HEK293 (cell line): ENCODE measurements around the gene HMMR.
A peak's percentile ranks its signal among the peaks of the same experiment; 100 is the strongest.
"Not testable (repeated sequence)": the region's sequence is repeated elsewhere in the genome, so short reads cannot be mapped to it uniquely, and the experiment has no call there.

Source experiments
- CTCF ChIA-PET: fragments of 350-600 bp; formaldehyde crosslinking; extraction: SDS; loops from one replicate; lab custom pipeline; 2021; ENCODE audit warnings: antibody characterized with exemption; lab: Yijun Ruan, JAX
- POLR2A ChIA-PET: fragments of 300-600 bp; formaldehyde crosslinking; extraction: SDS; loops from one replicate; lab custom pipeline; 2020; ENCODE audit warnings: antibody characterized with exemption, inconsistent platforms; lab: Yijun Ruan, JAX
- H3K27ac ChIP-seq: fragments of 200-500 bp; sonication (Bioruptor generic); 2 replicates; pipeline ENCODE4 v1.5.1; 2014; ENCODE audit warnings: low read depth, low read length, control low read depth, inconsistent platforms; ENCODE audit errors: extremely low read depth
- H3K36me3 ChIP-seq, 2 experiments: fragments of 200-500 bp in 1 of 2; sonication (Bioruptor generic) in 1 of 2; 1 replicate in 1 of 2; 2 replicates in 1 of 2; pipeline ENCODE4 v1.5.1; 2014 to 2017; ENCODE audit warnings: inconsistent platforms in 2 of 2, low read length in 2 of 2; ENCODE audit not compliant: control insufficient read depth in 2 of 2, insufficient read depth in 1 of 2
- H3K4me1 ChIP-seq: fragments of 200-500 bp; sonication (Bioruptor generic); 2 replicates; pipeline ENCODE4 v1.5.1; 2014; ENCODE audit warnings: mild to moderate bottlenecking, low read length, inconsistent platforms; ENCODE audit not compliant: control insufficient read depth, insufficient read depth
- H3K4me3 ChIP-seq: 2 replicates; pipeline ENCODE4 v1.5.1; 2011; ENCODE audit warnings: low read depth, mild to moderate bottlenecking, control low read depth, low read length, moderate library complexity
- H3K9me3 ChIP-seq: fragments of 200-500 bp; sonication (Bioruptor generic); 2 replicates; pipeline ENCODE4 v1.5.1; 2014; ENCODE audit warnings: low read depth, low read length, inconsistent platforms; ENCODE audit not compliant: control insufficient read depth, insufficient read depth
- GLI4 ChIP-seq: fragments of 450-650 bp; formaldehyde crosslinking; IDR thresholded peaks from 2 replicates; pipeline ENCODE4 v1.5.1; 2016; ENCODE audit warnings: missing biosample characterization, missing genetic modification characterization
- KLF1 ChIP-seq: fragments of 450-650 bp; formaldehyde crosslinking; IDR thresholded peaks from 2 replicates; pipeline ENCODE4 v1.5.1; 2016; ENCODE audit warnings: missing biosample characterization, missing genetic modification characterization
- ZBTB1 ChIP-seq: fragments of 450-650 bp; formaldehyde crosslinking; IDR thresholded peaks from 2 replicates; pipeline ENCODE4 v1.5.1; 2016; ENCODE audit warnings: missing biosample characterization, missing genetic modification characterization
- ZFP69B ChIP-seq: fragments of 450-650 bp; formaldehyde crosslinking; IDR thresholded peaks from 2 replicates; pipeline ENCODE4 v1.5.1; 2016; ENCODE audit warnings: missing biosample characterization, missing genetic modification characterization
- ZNF146 ChIP-seq: fragments of 450-650 bp; formaldehyde crosslinking; IDR thresholded peaks from 2 replicates; pipeline ENCODE4 v1.5.1; 2016; ENCODE audit warnings: missing biosample characterization, missing genetic modification characterization
- ZNF274 ChIP-seq, 2 experiments: fragments of 200-500 bp in 1 of 2; fragments of 450-650 bp in 1 of 2; sonication (Bioruptor generic) in 1 of 2; formaldehyde crosslinking in 1 of 2; IDR thresholded peaks; 2 replicates each; pipeline versions ENCODE4 v1.5.1 to v1.6.1; 2014 to 2016; ENCODE audit warnings: borderline replicate concordance in 1 of 2, inconsistent platforms in 1 of 2, low read length in 1 of 2, missing biosample characterization in 1 of 2, missing genetic modification characterization in 1 of 2
- ZNF324 ChIP-seq: fragments of 450-650 bp; formaldehyde crosslinking; IDR thresholded peaks from 2 replicates; pipeline ENCODE4 v1.5.1; 2016; ENCODE audit warnings: missing biosample characterization, missing genetic modification characterization
- ZNF341 ChIP-seq: fragments of 450-650 bp; formaldehyde crosslinking; IDR thresholded peaks from 2 replicates; pipeline ENCODE4; 2016; ENCODE audit warnings: low read depth, missing biosample characterization, missing genetic modification characterization
- ZNF501 ChIP-seq: fragments of 450-650 bp; formaldehyde crosslinking; IDR thresholded peaks from 2 replicates; pipeline ENCODE4 v1.5.1; 2016; ENCODE audit warnings: missing biosample characterization, missing genetic modification characterization
- ZNF561 ChIP-seq: fragments of 450-650 bp; IDR thresholded peaks from 2 replicates; pipeline ENCODE4 v1.5.1; 2018; ENCODE audit warnings: missing biosample characterization, missing genetic modification characterization, borderline replicate concordance
- ZNF660 ChIP-seq: fragments of 450-650 bp; IDR thresholded peaks from 2 replicates; pipeline ENCODE4 v1.5.1; 2018; ENCODE audit warnings: missing biosample characterization, mild to moderate bottlenecking, missing genetic modification characterization
- ZNF664 ChIP-seq: fragments of 450-650 bp; formaldehyde crosslinking; IDR thresholded peaks from 2 replicates; pipeline ENCODE4 v1.5.1; 2016; ENCODE audit warnings: missing biosample characterization, missing genetic modification characterization
- ZNF76 ChIP-seq: fragments of 450-650 bp; formaldehyde crosslinking; IDR thresholded peaks from 2 replicates; pipeline ENCODE4; 2016; ENCODE audit warnings: low read depth, missing biosample characterization, missing genetic modification characterization, borderline replicate concordance
- ZSCAN30 ChIP-seq: fragments of 450-650 bp; IDR thresholded peaks from 2 replicates; pipeline ENCODE4 v1.5.1; 2018; ENCODE audit warnings: missing biosample characterization, mild to moderate bottlenecking, missing genetic modification characterization, moderate library complexity
- TF ChIP-seq, protein P1 (sequence below): fragments of 450-650 bp; formaldehyde crosslinking; IDR thresholded peaks from 2 replicates; pipeline ENCODE4 v1.5.1; 2016; ENCODE audit warnings: missing biosample characterization, missing genetic modification characterization
- TF ChIP-seq, protein P2 (sequence below): fragments of 450-650 bp; formaldehyde crosslinking; IDR thresholded peaks from 2 replicates; pipeline ENCODE4 v1.5.1; 2017; ENCODE audit warnings: missing biosample characterization, missing genetic modification characterization
- TF ChIP-seq, protein P3 (sequence below): fragments of 450-650 bp; formaldehyde crosslinking; IDR thresholded peaks from 2 replicates; pipeline ENCODE4 v1.5.1; 2016; ENCODE audit warnings: missing biosample characterization, missing genetic modification characterization

HMMR gene

DNA sequence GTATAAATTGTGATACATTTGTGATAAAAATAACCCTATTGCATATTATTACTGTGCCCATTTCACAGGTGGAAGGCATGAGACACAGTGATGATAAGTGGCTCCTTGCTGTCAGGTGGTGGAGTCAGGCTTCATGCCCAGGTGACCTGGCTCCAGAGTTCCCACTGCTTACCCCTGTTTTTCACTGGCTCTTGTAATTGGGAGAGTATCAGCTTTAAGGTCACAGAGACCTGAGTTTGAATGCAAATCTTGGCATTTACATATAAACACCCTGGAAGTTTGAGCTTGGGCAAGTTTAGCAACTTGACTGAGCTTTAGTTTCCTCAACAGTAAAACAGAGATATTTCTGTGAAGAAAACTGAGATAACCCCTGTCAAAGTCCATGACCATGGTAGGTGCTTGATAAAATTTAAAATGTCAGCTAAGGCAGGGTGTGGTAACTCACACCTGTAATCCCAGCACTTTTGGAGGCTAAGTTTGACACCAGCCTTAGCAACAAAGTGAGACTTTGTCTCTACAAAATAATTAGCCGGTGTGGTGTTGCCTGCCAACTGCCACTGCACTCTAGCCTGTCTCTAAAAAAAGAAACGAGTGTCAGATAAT, 74.2 kb downstream of the HMMR start (continued):
- TF ChIP-seq, protein P1, sequence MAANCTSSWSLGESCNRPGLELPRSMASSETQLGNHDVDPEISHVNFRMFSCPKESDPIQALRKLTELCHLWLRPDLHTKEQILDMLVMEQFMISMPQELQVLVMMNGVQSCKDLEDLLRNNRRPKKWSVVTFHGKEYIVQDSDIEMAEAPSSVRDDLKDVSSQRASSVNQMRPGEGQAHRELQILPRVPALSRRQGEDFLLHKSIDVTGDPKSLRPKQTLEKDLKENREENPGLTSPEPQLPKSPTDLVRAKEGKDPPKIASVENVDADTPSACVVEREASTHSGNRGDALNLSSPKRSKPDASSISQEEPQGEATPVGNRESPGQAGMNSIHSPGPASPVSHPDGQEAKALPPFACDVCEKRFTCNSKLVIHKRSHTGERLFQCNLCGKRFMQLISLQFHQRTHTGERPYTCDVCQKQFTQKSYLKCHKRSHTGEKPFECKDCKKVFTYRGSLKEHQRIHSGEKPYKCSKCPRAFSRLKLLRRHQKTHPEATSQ (tag by site-specific recombination) = no peak
- no peak for TF ChIP-seq ZSCAN30 (tag by site-specific recombination)
- TF ChIP-seq, all 188 proteins: peak for 0

DNA sequence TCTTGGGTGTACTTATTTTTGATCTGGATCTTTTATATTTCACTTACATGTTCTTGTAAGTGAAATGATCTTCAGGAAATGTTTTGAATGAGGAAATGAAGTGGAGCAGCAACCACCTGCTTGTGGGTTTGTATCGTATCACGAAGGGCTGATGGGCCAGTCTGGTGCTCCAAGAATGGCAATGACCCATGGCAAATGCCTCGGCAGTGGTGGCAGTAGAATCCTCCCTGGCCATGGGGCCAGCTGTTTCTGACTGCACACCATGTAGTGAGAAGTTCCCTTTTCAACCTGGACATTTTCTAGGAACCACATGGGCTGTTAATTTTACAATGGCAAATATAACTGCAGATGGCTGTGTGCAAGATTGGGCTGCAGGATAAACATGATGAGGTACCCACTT, 74.9 kb downstream of the HMMR start:
- no peak for TF ChIP-seq KLF1 (tag by site-specific recombination)
- TF ChIP-seq ZNF664 = no peak
- TF ChIP-seq ZNF274 (IDR thresholded peaks at IDR 0.05; ENCODE audit: low read length) = no peak
- TF ChIP-seq ZNF274 (tag by site-specific recombination; IDR thresholded peaks at IDR 0.05; ENCODE audit: borderline replicate concordance) = no peak
- no peak for TF ChIP-seq ZNF501
- Histone ChIP-seq H3K4me1 (peaks cover 13% of the 10 kb centered on the region), H3K4me3 (no peak overlapping the region), H3K27ac (no peak overlapping the region), H3K36me3 (no peaks in the 10 kb centered on the region), H3K9me3 (no peaks in the 10 kb centered on the region)
- ChIA-PET POLR2A (no interaction called here), CTCF (no interaction called here)

DNA sequence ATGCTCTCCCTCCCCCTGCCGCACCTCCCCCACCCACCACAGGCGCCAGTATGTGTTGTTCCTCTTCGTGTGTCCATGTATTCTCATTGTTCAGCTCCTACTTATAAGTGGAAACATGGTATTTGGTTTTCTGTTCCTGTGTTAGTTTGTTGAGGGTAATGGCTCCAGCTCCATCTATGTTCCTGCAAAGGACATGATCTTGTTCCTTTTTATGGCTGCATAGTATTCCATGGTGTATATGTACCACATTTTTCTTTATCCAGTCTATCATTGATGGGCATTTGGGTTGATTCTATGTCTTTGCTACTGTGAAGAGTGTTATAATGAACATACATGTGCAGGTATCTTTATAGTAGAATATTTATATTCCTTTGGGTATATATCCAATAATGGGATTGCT, 76.0 kb downstream of the HMMR start:
- CTCF ChIA-PET, H3K9me3 ChIP-seq, H3K36me3 ChIP-seq, POLR2A ChIA-PET, H3K4me3 ChIP-seq, H3K27ac ChIP-seq: not testable (repeated sequence)
- H3K4me1 ChIP-seq = peaks cover 13% of the 10 kb centered on the region
- peak; percentile 76 for TF ChIP-seq ZNF146 (tag by site-specific recombination)

DNA sequence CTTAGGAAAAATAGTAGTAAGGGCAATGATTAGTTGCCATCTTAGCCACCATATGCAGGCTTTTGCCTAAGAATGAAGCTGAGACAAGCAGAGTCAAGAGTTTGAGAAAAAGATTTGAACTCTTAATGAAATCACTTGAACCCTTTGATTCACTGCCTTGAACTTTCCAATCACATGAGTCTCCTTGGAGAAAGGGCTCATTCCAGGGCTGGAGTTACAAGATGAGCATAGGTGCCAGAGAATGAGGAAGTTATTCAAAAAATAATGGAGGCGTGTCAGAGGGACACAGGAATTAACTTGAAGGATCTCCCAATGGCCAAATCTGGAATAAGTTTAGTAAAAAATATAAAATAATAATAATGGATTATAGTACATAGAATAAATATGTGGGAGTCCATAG, 80.3 kb downstream of the HMMR start:
- ChIA-PET CTCF (no interaction called here), POLR2A (no interaction called here)
- TF ChIP-seq ZNF660 (tag by site-specific recombination) = no peak
- TF ChIP-seq, protein P2, sequence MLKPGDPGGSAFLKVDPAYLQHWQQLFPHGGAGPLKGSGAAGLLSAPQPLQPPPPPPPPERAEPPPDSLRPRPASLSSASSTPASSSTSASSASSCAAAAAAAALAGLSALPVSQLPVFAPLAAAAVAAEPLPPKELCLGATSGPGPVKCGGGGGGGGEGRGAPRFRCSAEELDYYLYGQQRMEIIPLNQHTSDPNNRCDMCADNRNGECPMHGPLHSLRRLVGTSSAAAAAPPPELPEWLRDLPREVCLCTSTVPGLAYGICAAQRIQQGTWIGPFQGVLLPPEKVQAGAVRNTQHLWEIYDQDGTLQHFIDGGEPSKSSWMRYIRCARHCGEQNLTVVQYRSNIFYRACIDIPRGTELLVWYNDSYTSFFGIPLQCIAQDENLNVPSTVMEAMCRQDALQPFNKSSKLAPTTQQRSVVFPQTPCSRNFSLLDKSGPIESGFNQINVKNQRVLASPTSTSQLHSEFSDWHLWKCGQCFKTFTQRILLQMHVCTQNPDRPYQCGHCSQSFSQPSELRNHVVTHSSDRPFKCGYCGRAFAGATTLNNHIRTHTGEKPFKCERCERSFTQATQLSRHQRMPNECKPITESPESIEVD (tag by site-specific recombination) = no peak
- no peak for TF ChIP-seq ZNF324 (tag by site-specific recombination)
- no peak for TF ChIP-seq ZNF561 (tag by site-specific recombination)
- no peak for TF ChIP-seq ZBTB1 (tag by site-specific recombination)
- TF ChIP-seq ZNF76 (tag by site-specific recombination) = no peak
- no peak for TF ChIP-seq ZFP69B (tag by site-specific recombination)
- TF ChIP-seq, protein P3, sequence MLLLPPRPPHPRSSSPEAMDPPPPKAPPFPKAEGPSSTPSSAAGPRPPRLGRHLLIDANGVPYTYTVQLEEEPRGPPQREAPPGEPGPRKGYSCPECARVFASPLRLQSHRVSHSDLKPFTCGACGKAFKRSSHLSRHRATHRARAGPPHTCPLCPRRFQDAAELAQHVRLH (tag by site-specific recombination) = no peak
- no peak for TF ChIP-seq ZNF341
- no peak for TF ChIP-seq ZNF501
- TF ChIP-seq GLI4 (tag by site-specific recombination) = no peak

More for the DNA sequence above, 80.3 kb downstream of the HMMR start:
- Histone ChIP-seq H3K4me3 (no peak overlapping the region), H3K9me3 (no peaks in the 10 kb centered on the region), H3K4me1 (no peaks in the 10 kb centered on the region), H3K27ac (no peak overlapping the region), H3K36me3 (no peaks in the 10 kb centered on the region)
